Urinary bladder (tissue), 4 donors: ENCODE data around the gene NUCKS1. TPM values are rescaled to one million over a fixed set of nuclear protein-coding genes. Genes with fewer than 3 reads are reported as not detected.
A peak's percentile ranks its signal among the peaks of the same experiment; 100 is the strongest.

Experiments used
- DNase-seq: peaks from one replicate; pipeline ENCODE4 v3.0.0-alpha.2; 2015; ENCODE audit errors: extremely low spot score
- H3K27ac ChIP-seq: one replicate; pipeline ENCODE4 v1.5.1; 2013; ENCODE audit warnings: low read depth, mild to moderate bottlenecking, moderate library complexity
- H3K36me3 ChIP-seq: one replicate; pipeline ENCODE4 v1.6.1; 2013; ENCODE audit warnings: mild to moderate bottlenecking, moderate library complexity; ENCODE audit not compliant: insufficient read depth
- H3K4me1 ChIP-seq: one replicate; pipeline ENCODE4 v1.6.1; 2013; ENCODE audit warnings: mild to moderate bottlenecking, moderate library complexity; ENCODE audit not compliant: insufficient read depth
- H3K4me3 ChIP-seq: one replicate; pipeline ENCODE4 v1.5.1; 2013; ENCODE audit warnings: low read depth, low read length
- WGBS: extraction: QIAGEN DNeasy Blood & Tissue Kit; methylation state at CpG from one replicate; pipeline ENCODE4 v1.1.7; 2013; 5-methylcytosine and 5-hydroxymethylcytosine counted together
- polyA plus RNA-seq: library from polyadenylated mRNA; stranded (reverse); fragments of 200-250 nt; gene quantifications from one replicate; pipeline ENCODE4 v1.2.3, GENCODE V29; 2013
- total RNA-seq: library from RNA; depleted of rRNA; stranded (reverse); fragments of >200 nt; gene quantifications from one replicate; pipeline ENCODE4 v1.2.3, GENCODE V29; 2014
- donor health status: healthy with polysubstance abuse.
- donor health status: healthy.

The NUCKS1 gene
- total and polyA plus RNA-seq, 2 donors: 79.9 to 287 TPM

DNA sequence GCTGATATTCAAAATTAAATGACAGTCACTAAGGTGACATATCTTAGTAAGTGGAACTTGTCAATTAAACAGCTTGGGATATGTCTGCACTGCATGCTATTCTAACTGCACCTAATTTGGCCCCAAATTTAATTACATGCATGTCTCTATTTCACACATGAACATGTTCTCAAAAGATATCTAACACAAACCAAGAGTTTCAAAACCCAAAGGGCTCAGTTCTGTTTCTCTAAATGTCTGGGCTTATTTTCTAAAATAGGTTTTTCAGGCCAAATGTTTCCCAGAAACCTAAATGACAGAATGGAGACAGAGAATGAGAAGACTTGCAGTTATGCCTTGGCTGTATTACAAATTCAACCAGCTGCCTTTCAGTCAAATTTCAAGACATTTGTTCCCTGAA, 14.0 kb upstream of the NUCKS1 start:
- DNase-seq: no peak
- Histone ChIP-seq H3K4me3 (no peak overlapping the region), H3K36me3 (no peaks in the 10 kb centered on the region), H3K4me1 (no peaks in the 10 kb centered on the region), H3K27ac (no peak overlapping the region)

DNA sequence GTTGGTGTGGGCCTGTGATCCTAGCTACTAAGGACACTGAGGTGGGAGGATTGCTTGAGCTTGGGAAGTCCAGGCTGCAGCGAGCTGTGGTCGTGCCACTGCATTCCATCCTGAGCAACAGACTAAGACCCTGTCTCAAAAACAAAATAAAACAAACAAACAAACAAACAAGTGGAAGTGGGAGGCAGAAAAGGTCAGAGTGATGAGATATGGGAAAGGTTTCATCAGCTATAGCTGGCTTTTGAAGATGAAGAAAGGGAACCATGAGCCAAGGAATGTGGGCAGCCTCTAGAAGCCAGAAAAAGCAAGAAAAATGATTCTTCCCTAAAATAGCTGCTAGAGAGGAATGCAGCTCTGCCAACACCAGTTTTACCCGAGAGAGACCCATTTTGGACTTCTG, 10.6 kb upstream of the NUCKS1 start:
- Histone ChIP-seq H3K36me3 (no peaks in the 10 kb centered on the region), H3K4me1 (no peaks in the 10 kb centered on the region), H3K4me3 (no peak overlapping the region), H3K27ac (no peak overlapping the region)
- DNase-seq: no peak
- WGBS: 84% methylated on average over 3 of the region's 3 CpGs

DNA sequence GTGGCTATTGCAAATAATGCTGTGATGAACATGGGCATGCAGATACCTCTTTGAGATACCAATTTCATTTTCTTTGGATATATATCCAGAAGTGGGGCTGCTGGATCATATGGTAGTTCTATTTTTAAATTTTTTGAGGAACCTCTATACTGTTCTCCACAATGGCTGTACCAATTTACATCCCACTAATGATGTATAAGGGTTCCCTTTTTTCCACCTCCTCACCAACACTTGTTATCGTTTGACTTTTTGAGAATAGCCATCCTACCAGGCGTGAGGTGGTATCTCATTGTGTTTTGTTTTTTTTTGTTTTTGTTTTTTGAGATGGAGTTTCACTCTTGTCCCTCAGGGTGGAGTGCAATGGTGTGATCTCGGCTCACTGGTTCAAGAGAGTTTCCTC, 6.6 kb upstream of the NUCKS1 start:
- no peak overlapping the region for H3K4me3 ChIP-seq
- DNase-seq: no peak
- H3K4me1 ChIP-seq: no peaks in the 10 kb centered on the region
- no peak overlapping the region for H3K27ac ChIP-seq
- no peaks in the 10 kb centered on the region for H3K36me3 ChIP-seq
- WGBS: 92% methylated on average over 3 of the region's 3 CpGs

DNA sequence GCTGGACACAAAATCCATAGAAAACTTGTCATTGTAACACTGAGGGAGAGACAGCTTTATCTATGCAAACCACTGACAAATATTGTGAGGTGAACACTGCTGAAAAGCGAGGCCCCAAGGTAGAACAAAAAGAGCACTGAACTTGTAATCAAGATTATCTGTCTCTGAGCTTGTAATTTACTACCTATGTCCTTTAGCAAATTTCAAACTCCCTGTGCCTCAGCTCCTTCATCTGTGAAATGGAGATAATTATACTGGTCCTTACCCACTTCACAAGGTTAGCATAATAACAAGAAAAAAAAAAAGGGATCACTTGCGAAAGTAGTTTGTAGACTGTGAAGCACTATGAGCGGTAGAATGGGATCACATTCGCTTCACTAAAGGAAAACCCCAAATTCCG, 4.9 kb upstream of the NUCKS1 start:
- Histone ChIP-seq H3K27ac (no peak overlapping the region), H3K4me1 (no peaks in the 10 kb centered on the region), H3K36me3 (no peaks in the 10 kb centered on the region), H3K4me3 (no peak overlapping the region)
- DNase-seq: no peak
- WGBS: 75% methylated on average over 5 of the region's 5 CpGs

GRCh38 chr1:205751036-205751651, 1.2 kb upstream of the NUCKS1 start:
- no peak overlapping the region for H3K27ac ChIP-seq
- H3K36me3 ChIP-seq: no peaks in the 10 kb centered on the region
- 83% methylated on average over 13 of the region's 13 CpGs for WGBS
- DNase-seq: no peak
- H3K4me3 ChIP-seq: no peak overlapping the region
- no peaks in the 10 kb centered on the region for H3K4me1 ChIP-seq

DNA sequence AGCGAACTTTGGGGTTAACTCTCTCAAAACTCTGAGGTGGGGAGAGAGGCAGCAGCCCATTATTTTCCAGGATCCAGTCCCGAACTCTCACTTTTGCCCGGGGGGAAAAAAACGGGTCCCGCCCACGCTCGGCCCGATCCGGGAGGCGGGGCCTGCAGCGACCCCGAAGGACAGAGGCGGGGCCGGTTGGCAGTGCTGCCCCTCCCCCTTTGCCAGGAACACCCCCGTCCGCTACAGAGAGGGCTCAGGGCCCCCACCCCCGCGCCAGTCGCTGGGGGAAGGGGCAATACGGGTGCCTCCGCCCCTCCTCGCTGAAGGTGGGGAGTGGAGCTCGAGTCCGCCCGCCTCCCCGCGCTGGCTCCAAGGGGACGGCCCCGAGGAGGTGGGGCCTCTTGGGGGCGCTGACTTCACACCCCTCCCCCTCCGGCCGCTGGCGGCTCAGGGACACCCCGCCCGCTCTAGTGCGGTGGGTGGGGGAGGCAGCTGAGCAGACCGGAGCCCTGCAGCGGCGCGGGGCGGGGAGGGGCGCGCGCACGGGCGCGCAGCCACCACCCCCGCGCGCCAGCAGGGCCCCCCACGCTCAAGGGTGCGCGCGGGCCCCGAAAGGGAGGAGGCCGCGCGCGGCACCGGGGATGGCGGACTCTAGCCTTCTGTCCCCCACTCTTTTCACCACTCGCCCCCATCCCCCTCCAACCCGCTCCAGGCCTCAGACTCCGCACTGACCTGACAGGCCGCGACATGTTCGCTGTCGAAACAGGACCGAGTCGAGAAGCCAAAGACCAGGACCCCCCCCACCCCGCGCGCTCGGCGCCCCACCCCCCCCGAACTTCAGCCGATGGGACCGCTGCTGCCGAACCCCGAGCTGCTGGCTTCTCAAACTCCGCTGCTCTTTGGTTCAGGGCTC, 496 bp downstream of the NUCKS1 start:
- under 1% methylated on average over 81 of the region's 81 CpGs for WGBS
- H3K4me3 ChIP-seq: peak overlapping the region; percentile 94
- peak; percentile 86 for DNase-seq

GRCh38 chr1:205748403-205749233, 1.4 kb downstream of the NUCKS1 start:
- under 1% methylated on average over 25 of the region's 25 CpGs for WGBS
- H3K4me1 ChIP-seq: no peaks in the 10 kb centered on the region
- DNase-seq: peak; percentile 56

More for the DNA sequence above, 496 bp downstream of the NUCKS1 start:
- Histone ChIP-seq H3K4me1 (no peaks in the 10 kb centered on the region), H3K27ac (peak overlapping the region; percentile 99), H3K36me3 (no peaks in the 10 kb centered on the region)

DNA sequence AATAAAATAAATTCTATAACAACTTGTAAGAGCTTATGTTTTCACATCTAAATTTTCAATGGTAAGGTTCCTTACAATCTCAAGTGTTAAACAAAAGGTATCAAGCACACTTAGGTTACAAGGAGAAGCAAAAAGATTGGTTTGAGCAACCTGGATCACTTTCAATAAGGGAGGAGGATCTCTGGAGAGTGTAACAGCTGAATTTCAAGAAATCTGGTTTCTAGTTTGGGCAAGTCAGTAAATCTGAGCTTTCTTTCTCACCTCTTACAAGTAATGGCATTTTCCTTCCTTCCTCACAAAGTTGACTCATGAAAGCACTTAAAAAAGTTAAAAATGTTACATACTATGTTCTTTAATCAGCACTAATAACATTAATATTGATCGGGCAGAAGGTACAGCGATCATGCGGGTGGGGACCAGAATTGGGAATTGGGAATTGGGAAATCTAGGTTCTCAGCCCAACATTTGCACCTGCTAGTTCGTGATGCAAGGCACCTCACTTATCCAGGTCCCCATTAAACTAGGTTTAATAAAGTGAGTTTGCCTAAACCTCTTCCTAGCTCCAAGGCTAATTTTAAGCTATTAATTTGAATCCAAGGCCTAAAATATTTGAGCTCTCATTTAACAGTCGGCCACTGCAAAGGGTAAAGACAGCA, 3.1 kb downstream of the NUCKS1 start:
- no peak for DNase-seq
- H3K27ac ChIP-seq: no peak overlapping the region
- no peak overlapping the region for H3K4me3 ChIP-seq
- 67% methylated on average over 5 of the region's 5 CpGs for WGBS
- H3K36me3 ChIP-seq: no peaks in the 10 kb centered on the region
- H3K4me1 ChIP-seq: no peaks in the 10 kb centered on the region

More at GRCh38 chr1:205748403-205749233, 1.4 kb downstream of the NUCKS1 start:
- Histone ChIP-seq H3K4me3 (peak overlapping the region; percentile 94), H3K36me3 (no peaks in the 10 kb centered on the region), H3K27ac (peak overlapping the region; percentile 99)

- H3K36me3 ChIP-seq: no peaks in the 10 kb centered on the region
- no peak overlapping the region for H3K4me3 ChIP-seq
- no peak for DNase-seq
- no peaks in the 10 kb centered on the region for H3K4me1 ChIP-seq
- 97% methylated on average over 8 of the region's 8 CpGs for WGBS
- no peak overlapping the region for H3K27ac ChIP-seq
Measured at GRCh38 chr1:205744403-205744802, 5.6 kb downstream of the NUCKS1 start.

- H3K36me3 ChIP-seq: no peaks in the 10 kb centered on the region
- no peak overlapping the region for H3K27ac ChIP-seq
- H3K4me1 ChIP-seq: no peaks in the 10 kb centered on the region
- H3K4me3 ChIP-seq: no peak overlapping the region
- DNase-seq: no peak
- 57% methylated on average over 4 of the region's 4 CpGs for WGBS
Measured at GRCh38 chr1:205743977-205744376, 6.0 kb downstream of the NUCKS1 start.

GRCh38 chr1:205741681-205742080, 8.3 kb downstream of the NUCKS1 start:
- DNase-seq: no peak
- H3K27ac ChIP-seq: no peak overlapping the region
- H3K4me3 ChIP-seq: no peak overlapping the region
- no peaks in the 10 kb centered on the region for H3K36me3 ChIP-seq
- no peaks in the 10 kb centered on the region for H3K4me1 ChIP-seq
- 36% methylated on average over 1 of the region's 1 CpG for WGBS

DNA sequence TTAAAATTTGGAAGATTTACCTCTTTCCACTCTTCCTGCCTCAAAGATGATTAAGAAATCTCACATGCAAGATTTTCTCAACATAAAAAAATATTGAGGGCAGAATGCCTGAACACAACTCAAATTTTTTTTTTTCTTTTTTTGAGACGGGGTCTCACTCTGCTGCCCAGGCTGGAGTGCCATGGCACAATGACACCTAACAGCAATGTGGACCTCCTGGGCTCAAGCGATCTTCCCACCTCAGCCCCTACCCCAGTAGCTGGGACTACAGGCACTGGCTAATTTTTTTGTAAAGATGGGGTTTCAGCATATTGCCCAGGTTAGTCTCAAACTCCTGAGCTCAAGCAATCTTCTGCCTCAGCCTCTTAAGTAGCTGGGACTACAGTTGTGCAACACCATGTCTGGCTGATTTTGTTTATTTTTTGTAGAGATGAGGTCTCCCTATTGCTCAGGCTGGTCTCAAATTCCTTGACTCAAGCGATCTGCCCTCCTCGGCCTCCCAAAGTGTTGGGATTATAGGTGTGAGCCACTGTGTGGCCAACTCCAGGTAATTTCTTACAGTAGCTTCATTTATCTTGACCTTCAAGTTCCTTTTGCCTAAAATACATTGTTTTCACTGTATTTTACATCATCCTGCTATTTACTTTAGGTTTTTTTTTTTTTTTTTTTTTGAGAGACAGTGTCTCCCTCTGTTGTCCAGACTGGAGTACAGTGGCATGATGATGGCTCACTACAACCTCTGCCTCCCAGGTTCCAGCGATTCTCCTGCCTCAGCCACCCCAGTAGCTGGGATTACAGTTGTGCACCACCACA, 10.4 kb downstream of the NUCKS1 start:
- DNase-seq: no peak
- 70% methylated on average over 5 of the region's 5 CpGs for WGBS
- no peaks in the 10 kb centered on the region for H3K4me1 ChIP-seq
- no peak overlapping the region for H3K27ac ChIP-seq
- H3K4me3 ChIP-seq: no peak overlapping the region
- no peaks in the 10 kb centered on the region for H3K36me3 ChIP-seq
